HepG2 (cell line): ENCODE results near the gene DAO.
"Not testable (repeated sequence)": the region's sequence is repeated elsewhere in the genome, so short reads cannot be mapped to it uniquely, and the experiment has no call there.

Experiments used
- MAFK ChIP-seq, 2 experiments: IDR thresholded peaks in 1 of 2; conservative IDR thresholded peaks in 1 of 2; 2 replicates each; pipeline ENCODE4 v1.6.1; 2011; ENCODE audit warnings: improper control_type of control experiment in 2 of 2, low read length in 2 of 2
- SMC3 ChIP-seq: IDR thresholded peaks from 2 replicates; pipeline ENCODE4 v1.6.1; 2011; ENCODE audit warnings: low read length, improper control_type of control experiment
- TFAP4 ChIP-seq: sonication (generic); IDR thresholded peaks from 2 replicates; pipeline ENCODE4 v1.6.1; 2016; ENCODE audit warnings: low read depth, borderline replicate concordance
- TMF1 ChIP-seq: sonication (generic); formaldehyde crosslinking; IDR thresholded peaks from 2 replicates; pipeline ENCODE4 v1.8.1; 2022; ENCODE audit warnings: low read depth, missing genetic modification reagents
- TRIM24 ChIP-seq: sonication (generic); formaldehyde crosslinking; IDR thresholded peaks from 2 replicates; pipeline ENCODE4 v1.8.0; 2022; ENCODE audit warnings: mild to moderate bottlenecking, missing genetic modification reagents
- TF ChIP-seq, protein P1 (sequence below): sonication (generic); formaldehyde crosslinking; IDR thresholded peaks from 2 replicates; pipeline ENCODE4 v1.4.0; 2020; ENCODE audit warnings: missing genetic modification reagents

DNA sequence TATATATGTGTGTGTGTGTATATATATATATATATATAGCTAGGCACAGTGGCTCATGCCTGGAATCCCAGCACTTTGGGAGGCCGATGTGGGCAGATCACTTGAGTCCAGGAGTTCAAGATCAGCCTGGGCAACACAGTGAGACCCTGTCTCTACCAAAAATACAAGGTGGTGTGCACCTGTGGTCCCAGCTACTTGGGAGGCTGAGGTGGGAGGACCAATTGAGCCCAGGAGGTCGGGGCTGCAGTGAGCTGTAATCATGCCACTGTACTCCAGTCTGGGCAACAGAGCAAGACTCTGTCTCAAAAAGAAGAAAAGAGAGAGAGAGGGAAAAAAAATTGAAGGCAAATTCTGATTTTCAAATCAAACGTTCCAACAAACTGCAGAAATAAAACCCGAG lies 38.1 kb upstream of the DAO start:
- not testable (repeated sequence) for TF ChIP-seq TFAP4; TMF1 (CRISPR knock-in tag); TRIM24 (CRISPR knock-in tag); MAFK (conservative IDR thresholded peaks at IDR 0.05 in 1 of 2, IDR thresholded peaks at IDR 0.05 in 1 of 2; ENCODE audit: low read length in 2 of 2); SMC3
- TF ChIP-seq, protein P1, sequence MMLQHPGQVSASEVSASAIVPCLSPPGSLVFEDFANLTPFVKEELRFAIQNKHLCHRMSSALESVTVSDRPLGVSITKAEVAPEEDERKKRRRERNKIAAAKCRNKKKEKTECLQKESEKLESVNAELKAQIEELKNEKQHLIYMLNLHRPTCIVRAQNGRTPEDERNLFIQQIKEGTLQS (CRISPR knock-in tag), result not testable (repeated sequence)
